ENCODE results near the gene KRT80. TPM values are rescaled to one million over a fixed set of nuclear protein-coding genes. Genes with fewer than 3 reads are reported as not detected.

KRT80 gene
- total and polyA plus RNA-seq, 2 donors from 2014 or later, result 1.0 to 12.3 TPM

- intact Hi-C loops (cut with DNase I), result no loop called here
- Histone ChIP-seq H3K4me1 (ENCODE audit: control insufficient read depth in 2 of 3, insufficient read depth in 2 of 3, low read depth in 1 of 3, low read length in 3 of 3) (peaks cover 0 to 2% (median 0%) of the 10 kb centered on the region in 3 donors), H3K9me3 (ENCODE audit: control insufficient read depth in 2 of 3, insufficient read depth in 1 of 3, low read length in 3 of 3) (no peaks in the 10 kb centered on the region), H3K36me3 (ENCODE audit: control insufficient read depth in 2 of 3, insufficient read depth in 3 of 3, low read length in 3 of 3) (no peaks in the 10 kb centered on the region), H3K4me3 (ENCODE audit: low read length in 3 of 3) (no peak overlapping the region), H3K27ac (ENCODE audit: low read depth in 2 of 2, low read length in 2 of 2) (no peak overlapping the region), H3K27me3 (ENCODE audit: control insufficient read depth, insufficient read depth, low read length) (no peaks in the 10 kb centered on the region), H3K9ac (ENCODE audit: low read length in 3 of 3) (no peak overlapping the region)
- no peak for TF ChIP-seq CTCF (IDR thresholded peaks at IDR 0.05; ENCODE audit: borderline replicate concordance, extremely low read depth, insufficient read depth)
- no peak for FAIRE-seq
- DNase-seq, result no peak
Measured at GRCh38 chr12:52173526-52173925, 18.3 kb downstream of the KRT80 start.

GRCh38 chr12:52172956-52173355, 18.9 kb downstream of the KRT80 start:
- DNase-seq, result no peak
- intact Hi-C loops (cut with DNase I), result no loop called here
- no peak for TF ChIP-seq CTCF (IDR thresholded peaks at IDR 0.05; ENCODE audit: borderline replicate concordance, extremely low read depth, insufficient read depth)
- no peak overlapping the region for H3K9ac ChIP-seq (ENCODE audit: low read length in 3 of 3)
- FAIRE-seq, result no peak
- no peaks in the 10 kb centered on the region for H3K27me3 ChIP-seq (ENCODE audit: control insufficient read depth, insufficient read depth, low read length)
- no peak overlapping the region for H3K4me3 ChIP-seq (ENCODE audit: low read length in 3 of 3)
- no peak overlapping the region for H3K27ac ChIP-seq (ENCODE audit: low read depth in 2 of 2, low read length in 2 of 2)
- H3K36me3 ChIP-seq (ENCODE audit: control insufficient read depth in 2 of 3, insufficient read depth in 3 of 3, low read length in 3 of 3), result no peaks in the 10 kb centered on the region
- no peaks in the 10 kb centered on the region for H3K9me3 ChIP-seq (ENCODE audit: control insufficient read depth in 2 of 3, insufficient read depth in 1 of 3, low read length in 3 of 3)
- H3K4me1 ChIP-seq (ENCODE audit: control insufficient read depth in 2 of 3, insufficient read depth in 2 of 3, low read depth in 1 of 3, low read length in 3 of 3), result peaks cover 0 to 2% (median 0%) of the 10 kb centered on the region in 3 donors

- FAIRE-seq (no peak), DNase-seq (no peak)
- TF ChIP-seq CTCF (IDR thresholded peaks at IDR 0.05; ENCODE audit: borderline replicate concordance, extremely low read depth, insufficient read depth), result peak; percentile 27
- intact Hi-C loops (cut with DNase I), result no loop called here
- no peak overlapping the region for H3K4me3 ChIP-seq (ENCODE audit: low read length in 3 of 3)
- H3K9ac ChIP-seq (ENCODE audit: low read length in 3 of 3), result no peak overlapping the region
- H3K27ac ChIP-seq (ENCODE audit: low read depth in 2 of 2, low read length in 2 of 2), result no peak overlapping the region
- H3K36me3 ChIP-seq (ENCODE audit: control insufficient read depth in 2 of 3, insufficient read depth in 3 of 3, low read length in 3 of 3), result no peaks in the 10 kb centered on the region
- no peaks in the 10 kb centered on the region for H3K27me3 ChIP-seq (ENCODE audit: control insufficient read depth, insufficient read depth, low read length)
- H3K4me1 ChIP-seq (ENCODE audit: control insufficient read depth in 2 of 3, insufficient read depth in 2 of 3, low read depth in 1 of 3, low read length in 3 of 3), result peaks cover 0 to 2% (median 0%) of the 10 kb centered on the region in 3 donors
- no peaks in the 10 kb centered on the region for H3K9me3 ChIP-seq (ENCODE audit: control insufficient read depth in 2 of 3, insufficient read depth in 1 of 3, low read length in 3 of 3)
Measured at GRCh38 chr12:52171950-52172512, 19.8 kb downstream of the KRT80 start.

GRCh38 chr12:52170827-52171226, 21.0 kb downstream of the KRT80 start:
- FAIRE-seq (no peak), DNase-seq (no peak)
- H3K9me3 ChIP-seq (ENCODE audit: control insufficient read depth in 2 of 3, insufficient read depth in 1 of 3, low read length in 3 of 3), result no peaks in the 10 kb centered on the region
- no peak for TF ChIP-seq CTCF (IDR thresholded peaks at IDR 0.05; ENCODE audit: borderline replicate concordance, extremely low read depth, insufficient read depth)
- H3K36me3 ChIP-seq (ENCODE audit: control insufficient read depth in 2 of 3, insufficient read depth in 3 of 3, low read length in 3 of 3), result no peaks in the 10 kb centered on the region
- no peak overlapping the region for H3K27ac ChIP-seq (ENCODE audit: low read depth in 2 of 2, low read length in 2 of 2)
- peaks cover 0 to 2% (median 0%) of the 10 kb centered on the region in 3 donors for H3K4me1 ChIP-seq (ENCODE audit: control insufficient read depth in 2 of 3, insufficient read depth in 2 of 3, low read depth in 1 of 3, low read length in 3 of 3)
- no peak overlapping the region for H3K9ac ChIP-seq (ENCODE audit: low read length in 3 of 3)
- intact Hi-C loops (cut with DNase I), result no loop called here
- no peaks in the 10 kb centered on the region for H3K27me3 ChIP-seq (ENCODE audit: control insufficient read depth, insufficient read depth, low read length)
- H3K4me3 ChIP-seq (ENCODE audit: low read length in 3 of 3), result no peak overlapping the region
